Liver (tissue), 9 donors: ENCODE results near the gene CLIC3. TPM values are rescaled to one million over a fixed set of nuclear protein-coding genes. Genes with fewer than 3 reads are reported as not detected.

Experiments
- DNase-seq: peaks from one replicate; pipeline ENCODE4 v3.0.0-alpha.2; 2017; ENCODE audit warnings: low spot score
- H3K27ac ChIP-seq, 2 donors: one replicate each; pipeline ENCODE4 v1.7.0; 2013; ENCODE audit warnings: inconsistent platforms in 2 of 2, low read length in 2 of 2, control low read depth in 1 of 2, low read depth in 1 of 2, mild to moderate bottlenecking in 1 of 2
- H3K27me3 ChIP-seq, 4 donors: one replicate each; pipeline versions ENCODE4 v1.6.1 to v1.7.0; 2013; ENCODE audit warnings: low read length in 3 of 4, inconsistent platforms in 1 of 4, mild to moderate bottlenecking in 1 of 4, moderate library complexity in 1 of 4; ENCODE audit not compliant: control insufficient read depth in 4 of 4, insufficient read depth in 4 of 4
- H3K36me3 ChIP-seq, 4 donors: one replicate each; pipeline versions ENCODE4 v1.6.1 to v1.7.0; 2013; ENCODE audit warnings: low read length in 3 of 4, mild to moderate bottlenecking in 3 of 4, low read depth in 1 of 4, moderate library complexity in 1 of 4; ENCODE audit not compliant: control insufficient read depth in 4 of 4, insufficient read depth in 3 of 4
- H3K4me1 ChIP-seq, 4 donors: one replicate each; pipeline versions ENCODE4 v1.6.1 to v1.7.0; 2013; ENCODE audit warnings: low read length in 3 of 4, mild to moderate bottlenecking in 3 of 4, moderate library complexity in 1 of 4; ENCODE audit not compliant: control insufficient read depth in 4 of 4, insufficient read depth in 4 of 4
- H3K4me3 ChIP-seq, 3 donors: one replicate each; pipeline versions ENCODE4 v1.6.1 to v1.7.0; 2013; ENCODE audit warnings: low read length in 3 of 3, control low read depth in 1 of 3, low read depth in 1 of 3, mild to moderate bottlenecking in 1 of 3
- H3K9ac ChIP-seq, 2 donors: one replicate each; pipeline ENCODE4 v1.7.0; 2013; ENCODE audit warnings: low read length in 2 of 2, mild to moderate bottlenecking in 2 of 2, moderate library complexity in 2 of 2, control low read depth in 1 of 2, low read depth in 1 of 2
- H3K9me3 ChIP-seq, 4 donors: one replicate each; pipeline versions ENCODE4 v1.6.1 to v1.7.0; 2013; ENCODE audit warnings: low read length in 3 of 4; ENCODE audit not compliant: control insufficient read depth in 4 of 4
- EGR1 ChIP-seq, 2 donors: IDR thresholded peaks; 2 replicates each; pipeline ENCODE4 v1.6.1; 2016 to 2018; ENCODE audit warnings: antibody characterized with exemption in 2 of 2, low read depth in 2 of 2
- FOXA1 ChIP-seq: IDR thresholded peaks from 2 replicates; pipeline ENCODE4 v1.6.1; 2016; ENCODE audit warnings: antibody characterized with exemption
- FOXA2 ChIP-seq: IDR thresholded peaks from 2 replicates; pipeline ENCODE4 v1.6.1; 2016; ENCODE audit warnings: antibody characterized with exemption
- GABPA ChIP-seq, 2 donors: IDR thresholded peaks in 1 of 2; conservative IDR thresholded peaks in 1 of 2; 2 replicates each; pipeline ENCODE4 v1.6.1; 2016; ENCODE audit warnings: antibody characterized with exemption in 2 of 2, mild to moderate bottlenecking in 1 of 2, moderate library complexity in 1 of 2
- HNF4A ChIP-seq, 2 donors: conservative IDR thresholded peaks; 2 replicates each; pipeline ENCODE4 v1.6.1; 2016; ENCODE audit warnings: antibody characterized with exemption in 2 of 2, mild to moderate bottlenecking in 2 of 2
- HNF4G ChIP-seq: IDR thresholded peaks from 2 replicates; pipeline ENCODE4 v1.6.1; 2016; ENCODE audit warnings: antibody characterized with exemption
- NR2F2 ChIP-seq: IDR thresholded peaks from 2 replicates; pipeline ENCODE4 v1.6.1; 2016; ENCODE audit warnings: antibody characterized with exemption
- RAD21 ChIP-seq, 2 donors: IDR thresholded peaks; 2 replicates each; pipeline ENCODE4 v1.6.1; 2016; ENCODE audit warnings: antibody characterized with exemption in 2 of 2, mild to moderate bottlenecking in 2 of 2
- RXRA ChIP-seq, 2 donors: IDR thresholded peaks; 2 replicates each; pipeline ENCODE4 v1.6.1; 2017 to 2018; ENCODE audit warnings: antibody characterized with exemption in 2 of 2, mild to moderate bottlenecking in 1 of 2
- SP1 ChIP-seq: IDR thresholded peaks from 2 replicates; pipeline ENCODE4 v1.6.1; 2018; ENCODE audit warnings: antibody characterized with exemption, mild to moderate bottlenecking
- TAF1 ChIP-seq: conservative IDR thresholded peaks from 2 replicates; pipeline ENCODE4 v1.6.1; 2016; ENCODE audit warnings: antibody characterized with exemption, mild to moderate bottlenecking
- YY1 ChIP-seq: IDR thresholded peaks from 2 replicates; pipeline ENCODE4 v1.6.1; 2016; ENCODE audit warnings: antibody characterized with exemption, mild to moderate bottlenecking
- WGBS: extraction: QIAGEN DNeasy Blood & Tissue Kit; methylation state at CpG from one replicate; pipeline ENCODE4 v1.1.7; 2013; 5-methylcytosine and 5-hydroxymethylcytosine counted together
- polyA plus RNA-seq, 2 donors: library from polyadenylated mRNA; stranded (reverse) in 1 of 2; unstranded in 1 of 2; fragments of 200-250 nt in 1 of 2; fragments of >200 nt in 1 of 2; fragmentation: Nextera tagmentation in 1 of 2; extraction: Ambion mirVana in 1 of 2; gene quantifications; one replicate each; pipeline versions ENCODE4 v1.2.1 to v1.2.3, GENCODE V29; 2013 to 2015
- total RNA-seq, 2 donors: library from RNA; depleted of rRNA; stranded (reverse); fragments of >200 nt; gene quantifications; one replicate each; pipeline ENCODE4 v1.2.3, GENCODE V29; 2014
- TF ChIP-seq, protein P1 (sequence below): IDR thresholded peaks from 2 replicates; pipeline ENCODE4 v1.6.1; 2016; ENCODE audit warnings: antibody characterized with exemption, mild to moderate bottlenecking
- TF ChIP-seq, protein P2 (sequence below): IDR thresholded peaks from 2 replicates; pipeline ENCODE4 v1.6.1; 2016; ENCODE audit warnings: antibody characterized with exemption
- TF ChIP-seq, protein P3 (sequence below): IDR thresholded peaks from 2 replicates; pipeline ENCODE4 v1.6.1; 2016; ENCODE audit warnings: antibody characterized with exemption
- TF ChIP-seq, protein P4 (sequence below): fragments of 150-350 bp; IDR thresholded peaks from 2 replicates; pipeline ENCODE4 v1.5.1; 2017; ENCODE audit warnings: improper control_type of control experiment, low read depth, low read length; ENCODE audit not compliant: missing input control
- donor health status: healthy.
- donor health status: healthy.
- donor health status: healthy.
- donor health status: healthy.
- donor health status: healthy.

CLIC3 gene
- total and polyA plus RNA-seq, 4 donors = 0.33 to 0.83 (median 0.40) TPM

DNA sequence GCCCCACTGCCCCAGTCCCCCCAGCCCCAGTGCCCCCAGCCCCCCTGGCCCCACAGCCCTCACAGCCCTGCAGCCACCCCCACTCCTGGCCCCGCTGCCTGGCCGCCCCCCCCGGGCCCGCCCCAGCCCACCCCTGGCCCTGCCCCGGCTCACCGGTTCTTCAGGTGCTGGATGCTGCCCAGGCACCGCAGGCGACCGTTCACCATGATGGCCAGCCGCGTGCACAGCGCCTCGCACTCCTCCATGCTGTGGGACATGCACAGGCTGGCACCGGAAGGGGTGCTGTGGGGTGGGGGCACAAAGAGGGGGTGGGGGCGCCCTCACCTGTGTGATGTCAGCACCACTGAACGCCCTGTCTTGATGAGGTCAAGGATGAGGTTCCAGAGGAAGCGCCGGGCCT lies 12.8 kb upstream of the CLIC3 start:
- WGBS = 98% methylated on average over 18 of the region's 18 CpGs

DNA sequence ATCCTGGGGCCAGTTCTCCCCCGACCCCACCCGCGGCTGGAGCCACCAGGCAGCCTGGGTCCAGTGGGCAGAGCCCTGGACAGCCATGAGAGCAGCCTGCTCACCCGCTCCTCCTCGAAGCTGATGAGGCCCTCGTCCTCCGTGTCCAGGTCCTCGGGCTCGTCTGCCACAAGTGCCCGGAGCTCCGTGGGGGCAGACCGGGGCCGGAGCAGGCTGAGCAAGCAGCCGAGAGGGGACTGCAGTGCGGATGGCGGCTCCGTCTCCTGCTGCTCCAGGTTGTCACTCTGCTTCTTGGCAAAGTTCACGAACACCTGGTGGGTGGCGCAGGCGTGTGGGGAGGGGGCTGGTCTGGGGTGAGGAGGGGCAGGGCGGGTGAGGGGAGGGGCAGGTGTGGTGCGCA lies 11.9 kb upstream of the CLIC3 start:
- Histone ChIP-seq H3K36me3 (peaks cover 0 to 20% (median 10%) of the 10 kb centered on the region in 4 donors), H3K4me1 (no peaks in the 10 kb centered on the region), H3K4me3 (no peak overlapping the region), H3K27ac (no peak overlapping the region), H3K9me3 (no peaks in the 10 kb centered on the region), H3K9ac (no peak overlapping the region), H3K27me3 (no peaks in the 10 kb centered on the region)
- WGBS = 84% methylated on average over 22 of the region's 22 CpGs
- DNase-seq = no peak
- TF ChIP-seq RXRA (IDR thresholded peaks at IDR 0.05) (no peak), FOXA1 (no peak), YY1 (no peak), HNF4G (no peak), NR2F2 (no peak), FOXA2 (no peak), TAF1 (no peak)
- TF ChIP-seq, protein P1, sequence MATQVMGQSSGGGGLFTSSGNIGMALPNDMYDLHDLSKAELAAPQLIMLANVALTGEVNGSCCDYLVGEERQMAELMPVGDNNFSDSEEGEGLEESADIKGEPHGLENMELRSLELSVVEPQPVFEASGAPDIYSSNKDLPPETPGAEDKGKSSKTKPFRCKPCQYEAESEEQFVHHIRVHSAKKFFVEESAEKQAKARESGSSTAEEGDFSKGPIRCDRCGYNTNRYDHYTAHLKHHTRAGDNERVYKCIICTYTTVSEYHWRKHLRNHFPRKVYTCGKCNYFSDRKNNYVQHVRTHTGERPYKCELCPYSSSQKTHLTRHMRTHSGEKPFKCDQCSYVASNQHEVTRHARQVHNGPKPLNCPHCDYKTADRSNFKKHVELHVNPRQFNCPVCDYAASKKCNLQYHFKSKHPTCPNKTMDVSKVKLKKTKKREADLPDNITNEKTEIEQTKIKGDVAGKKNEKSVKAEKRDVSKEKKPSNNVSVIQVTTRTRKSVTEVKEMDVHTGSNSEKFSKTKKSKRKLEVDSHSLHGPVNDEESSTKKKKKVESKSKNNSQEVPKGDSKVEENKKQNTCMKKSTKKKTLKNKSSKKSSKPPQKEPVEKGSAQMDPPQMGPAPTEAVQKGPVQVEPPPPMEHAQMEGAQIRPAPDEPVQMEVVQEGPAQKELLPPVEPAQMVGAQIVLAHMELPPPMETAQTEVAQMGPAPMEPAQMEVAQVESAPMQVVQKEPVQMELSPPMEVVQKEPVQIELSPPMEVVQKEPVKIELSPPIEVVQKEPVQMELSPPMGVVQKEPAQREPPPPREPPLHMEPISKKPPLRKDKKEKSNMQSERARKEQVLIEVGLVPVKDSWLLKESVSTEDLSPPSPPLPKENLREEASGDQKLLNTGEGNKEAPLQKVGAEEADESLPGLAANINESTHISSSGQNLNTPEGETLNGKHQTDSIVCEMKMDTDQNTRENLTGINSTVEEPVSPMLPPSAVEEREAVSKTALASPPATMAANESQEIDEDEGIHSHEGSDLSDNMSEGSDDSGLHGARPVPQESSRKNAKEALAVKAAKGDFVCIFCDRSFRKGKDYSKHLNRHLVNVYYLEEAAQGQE = no peak
- TF ChIP-seq, protein P2, sequence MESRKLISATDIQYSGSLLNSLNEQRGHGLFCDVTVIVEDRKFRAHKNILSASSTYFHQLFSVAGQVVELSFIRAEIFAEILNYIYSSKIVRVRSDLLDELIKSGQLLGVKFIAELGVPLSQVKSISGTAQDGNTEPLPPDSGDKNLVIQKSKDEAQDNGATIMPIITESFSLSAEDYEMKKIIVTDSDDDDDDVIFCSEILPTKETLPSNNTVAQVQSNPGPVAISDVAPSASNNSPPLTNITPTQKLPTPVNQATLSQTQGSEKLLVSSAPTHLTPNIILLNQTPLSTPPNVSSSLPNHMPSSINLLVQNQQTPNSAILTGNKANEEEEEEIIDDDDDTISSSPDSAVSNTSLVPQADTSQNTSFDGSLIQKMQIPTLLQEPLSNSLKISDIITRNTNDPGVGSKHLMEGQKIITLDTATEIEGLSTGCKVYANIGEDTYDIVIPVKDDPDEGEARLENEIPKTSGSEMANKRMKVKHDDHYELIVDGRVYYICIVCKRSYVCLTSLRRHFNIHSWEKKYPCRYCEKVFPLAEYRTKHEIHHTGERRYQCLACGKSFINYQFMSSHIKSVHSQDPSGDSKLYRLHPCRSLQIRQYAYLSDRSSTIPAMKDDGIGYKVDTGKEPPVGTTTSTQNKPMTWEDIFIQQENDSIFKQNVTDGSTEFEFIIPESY = no peak

More for the DNA sequence above, 12.8 kb upstream of the CLIC3 start:
- H3K36me3 ChIP-seq = peaks cover 0 to 23% (median 11%) of the 10 kb centered on the region in 4 donors
- no peak overlapping the region for H3K27ac ChIP-seq
- TF ChIP-seq FOXA1 = no peak
- TF ChIP-seq HNF4A (conservative IDR thresholded peaks at IDR 0.05) = no peak
- TF ChIP-seq HNF4G = no peak
- no peak for TF ChIP-seq RAD21 (IDR thresholded peaks at IDR 0.05)
- no peak for TF ChIP-seq YY1
- TF ChIP-seq, protein P2 = no peak
- TF ChIP-seq, protein P1 = no peak
- TF ChIP-seq FOXA2 = no peak
- no peak for TF ChIP-seq SP1
- TF ChIP-seq EGR1 (IDR thresholded peaks at IDR 0.05; ENCODE audit: low read depth in 2 of 2) = no peak
- TF ChIP-seq, protein P3, sequence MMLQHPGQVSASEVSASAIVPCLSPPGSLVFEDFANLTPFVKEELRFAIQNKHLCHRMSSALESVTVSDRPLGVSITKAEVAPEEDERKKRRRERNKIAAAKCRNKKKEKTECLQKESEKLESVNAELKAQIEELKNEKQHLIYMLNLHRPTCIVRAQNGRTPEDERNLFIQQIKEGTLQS = no peak
- no peak for TF ChIP-seq TAF1
- TF ChIP-seq, protein P4, sequence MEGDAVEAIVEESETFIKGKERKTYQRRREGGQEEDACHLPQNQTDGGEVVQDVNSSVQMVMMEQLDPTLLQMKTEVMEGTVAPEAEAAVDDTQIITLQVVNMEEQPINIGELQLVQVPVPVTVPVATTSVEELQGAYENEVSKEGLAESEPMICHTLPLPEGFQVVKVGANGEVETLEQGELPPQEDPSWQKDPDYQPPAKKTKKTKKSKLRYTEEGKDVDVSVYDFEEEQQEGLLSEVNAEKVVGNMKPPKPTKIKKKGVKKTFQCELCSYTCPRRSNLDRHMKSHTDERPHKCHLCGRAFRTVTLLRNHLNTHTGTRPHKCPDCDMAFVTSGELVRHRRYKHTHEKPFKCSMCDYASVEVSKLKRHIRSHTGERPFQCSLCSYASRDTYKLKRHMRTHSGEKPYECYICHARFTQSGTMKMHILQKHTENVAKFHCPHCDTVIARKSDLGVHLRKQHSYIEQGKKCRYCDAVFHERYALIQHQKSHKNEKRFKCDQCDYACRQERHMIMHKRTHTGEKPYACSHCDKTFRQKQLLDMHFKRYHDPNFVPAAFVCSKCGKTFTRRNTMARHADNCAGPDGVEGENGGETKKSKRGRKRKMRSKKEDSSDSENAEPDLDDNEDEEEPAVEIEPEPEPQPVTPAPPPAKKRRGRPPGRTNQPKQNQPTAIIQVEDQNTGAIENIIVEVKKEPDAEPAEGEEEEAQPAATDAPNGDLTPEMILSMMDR = no peak
- TF ChIP-seq RXRA (IDR thresholded peaks at IDR 0.05) = no peak
- TF ChIP-seq GABPA (IDR thresholded peaks at IDR 0.05 in 1 of 2, conservative IDR thresholded peaks at IDR 0.05 in 1 of 2) = no peak
- H3K4me3 ChIP-seq = no peak overlapping the region
- H3K27me3 ChIP-seq = no peaks in the 10 kb centered on the region
- no peaks in the 10 kb centered on the region for H3K4me1 ChIP-seq
- no peak for DNase-seq
- H3K9ac ChIP-seq = no peak overlapping the region
- no peaks in the 10 kb centered on the region for H3K9me3 ChIP-seq
